Nephron (organoid): ENCODE measurements around the gene ODAD3.

ENCODE experiments used
- H3K27ac Mint-ChIP-seq, 3 experiments: 2 replicates each; pipeline ENCODE4 v1.8.0; 2020; ENCODE audit warnings: mixed read lengths in 3 of 3, mild to moderate bottlenecking in 2 of 3, moderate library complexity in 1 of 3
- H3K27me3 Mint-ChIP-seq: 2 replicates; pipeline ENCODE4 v1.8.0; 2021; ENCODE audit warnings: low read depth, mild to moderate bottlenecking, moderate library complexity, mixed read lengths
- H3K36me3 Mint-ChIP-seq: 2 replicates; pipeline ENCODE4 v1.8.0; 2020; ENCODE audit warnings: low read depth, mixed read lengths
- H3K4me1 Mint-ChIP-seq: 2 replicates; pipeline ENCODE4 v1.8.0; 2020; ENCODE audit warnings: mixed read lengths
- H3K4me3 Mint-ChIP-seq, 3 experiments: 2 replicates each; pipeline ENCODE4 v1.8.0; 2020; ENCODE audit warnings: mild to moderate bottlenecking in 3 of 3, mixed read lengths in 3 of 3, moderate library complexity in 2 of 3
- H3K9me3 Mint-ChIP-seq: 2 replicates; pipeline ENCODE4 v1.8.0; 2020; ENCODE audit warnings: mixed read lengths
- TF ChIP-seq, protein P1 (sequence below), 3 experiments: fragments of 200-600 bp; sonication (generic); IDR thresholded peaks; one replicate each; pipeline ENCODE4 v1.5.0; 2021; ENCODE audit warnings: antibody characterized with exemption in 3 of 3; ENCODE audit not compliant: unreplicated experiment in 3 of 3

The ODAD3 gene

DNA sequence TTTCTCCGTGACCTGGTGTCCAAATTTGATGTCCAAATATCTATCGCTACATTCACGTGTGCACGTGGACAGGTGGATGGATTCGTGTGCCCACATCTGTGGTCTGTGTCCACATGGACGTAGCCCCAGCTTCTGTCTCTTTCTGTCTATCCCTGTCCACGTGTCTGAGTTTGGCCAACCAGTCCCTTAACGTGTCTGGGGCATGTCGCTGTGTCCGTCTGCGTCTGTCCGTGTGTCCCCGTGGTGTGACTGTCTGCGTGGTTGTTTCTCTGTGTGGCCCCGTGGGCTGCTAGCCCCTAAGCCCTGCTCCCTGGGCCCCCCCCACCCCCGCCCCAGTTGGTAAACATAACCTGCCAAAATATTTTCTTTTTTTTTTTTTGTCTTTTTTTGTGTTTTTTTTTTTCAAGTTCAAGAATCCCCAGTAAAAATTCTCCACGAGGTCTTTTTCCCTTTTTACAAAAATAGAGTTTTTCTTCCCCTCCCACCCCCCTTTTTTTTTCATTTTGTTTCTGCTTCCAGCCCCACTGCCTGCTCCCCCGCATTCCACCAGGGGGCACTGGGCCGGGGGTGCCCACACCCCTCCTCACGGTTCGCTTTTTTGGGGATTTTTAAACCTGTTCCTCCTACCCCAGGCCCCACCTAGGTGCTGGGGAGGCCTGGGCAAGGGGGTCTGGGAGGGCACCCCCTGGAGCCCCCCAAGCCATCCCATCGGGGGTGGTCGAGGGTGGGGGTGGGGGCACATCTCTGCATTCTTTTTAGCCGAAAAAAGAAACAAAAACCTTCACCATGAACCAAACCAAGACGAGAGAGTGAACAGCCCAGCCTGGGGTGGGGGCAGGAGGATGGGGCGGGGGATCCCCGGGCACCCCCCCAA, 18.8 kb upstream of the ODAD3 start:
- TF ChIP-seq, protein P1, sequence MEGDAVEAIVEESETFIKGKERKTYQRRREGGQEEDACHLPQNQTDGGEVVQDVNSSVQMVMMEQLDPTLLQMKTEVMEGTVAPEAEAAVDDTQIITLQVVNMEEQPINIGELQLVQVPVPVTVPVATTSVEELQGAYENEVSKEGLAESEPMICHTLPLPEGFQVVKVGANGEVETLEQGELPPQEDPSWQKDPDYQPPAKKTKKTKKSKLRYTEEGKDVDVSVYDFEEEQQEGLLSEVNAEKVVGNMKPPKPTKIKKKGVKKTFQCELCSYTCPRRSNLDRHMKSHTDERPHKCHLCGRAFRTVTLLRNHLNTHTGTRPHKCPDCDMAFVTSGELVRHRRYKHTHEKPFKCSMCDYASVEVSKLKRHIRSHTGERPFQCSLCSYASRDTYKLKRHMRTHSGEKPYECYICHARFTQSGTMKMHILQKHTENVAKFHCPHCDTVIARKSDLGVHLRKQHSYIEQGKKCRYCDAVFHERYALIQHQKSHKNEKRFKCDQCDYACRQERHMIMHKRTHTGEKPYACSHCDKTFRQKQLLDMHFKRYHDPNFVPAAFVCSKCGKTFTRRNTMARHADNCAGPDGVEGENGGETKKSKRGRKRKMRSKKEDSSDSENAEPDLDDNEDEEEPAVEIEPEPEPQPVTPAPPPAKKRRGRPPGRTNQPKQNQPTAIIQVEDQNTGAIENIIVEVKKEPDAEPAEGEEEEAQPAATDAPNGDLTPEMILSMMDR (IDR thresholded peaks at IDR 0.05; ENCODE audit: unreplicated experiment in 3 of 3), result peak; percentile 14 to 28 (median 20)
- H3K4me1 Mint-ChIP-seq, result peaks cover 9% of the 10 kb centered on the region
- peak overlapping the region in 1 of 3 experiments; percentile 69 for H3K27ac Mint-ChIP-seq
- H3K36me3 Mint-ChIP-seq, result no peaks in the 10 kb centered on the region
- H3K27me3 Mint-ChIP-seq, result peaks cover 4% of the 10 kb centered on the region
- H3K9me3 Mint-ChIP-seq, result no peaks in the 10 kb centered on the region
- H3K4me3 Mint-ChIP-seq, result peak overlapping the region in 1 of 3 experiments; percentile 51

DNA sequence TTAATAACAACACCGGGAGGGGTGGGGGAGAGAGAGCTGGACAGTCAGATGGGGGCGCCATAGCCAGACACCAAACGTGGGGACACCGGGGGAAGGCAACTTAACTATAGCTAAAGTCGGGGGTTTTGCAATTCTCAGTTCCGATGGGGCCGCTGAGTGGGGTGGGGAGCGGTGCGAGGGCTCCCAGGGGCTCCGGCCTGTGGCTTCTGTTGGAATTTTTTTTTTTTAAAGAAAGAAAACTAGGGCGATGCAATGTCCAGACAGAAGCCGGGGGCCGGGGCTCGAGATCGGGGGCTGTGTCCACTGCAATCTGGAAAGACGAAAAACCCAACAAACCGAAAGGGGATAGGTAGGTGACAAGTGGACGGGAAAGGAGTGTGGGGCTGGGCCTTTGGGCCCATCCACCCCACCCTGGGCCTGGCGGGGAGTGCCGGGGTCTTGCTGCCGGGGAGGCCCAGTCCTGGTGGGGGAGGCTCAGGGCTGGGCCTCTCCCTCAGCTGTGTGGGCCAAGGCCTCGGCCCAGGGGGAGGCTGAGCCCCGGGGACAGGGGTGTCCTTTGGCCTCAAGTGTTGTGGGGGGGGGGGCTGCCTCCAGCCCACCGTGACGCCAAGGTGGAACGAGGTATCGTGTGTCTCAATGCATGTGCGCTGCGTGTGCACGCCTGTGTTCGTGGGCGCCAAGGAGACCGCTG, 17.8 kb upstream of the ODAD3 start:
- Mint-ChIP-seq H3K27ac (peak overlapping the region; percentile 46 to 80 (median 53)), H3K27me3 (no peaks in the 10 kb centered on the region), H3K36me3 (no peaks in the 10 kb centered on the region), H3K4me3 (peak overlapping the region; percentile 14 to 64 (median 30)), H3K9me3 (no peaks in the 10 kb centered on the region), H3K4me1 (peaks cover 9% of the 10 kb centered on the region)
- TF ChIP-seq, protein P1 (IDR thresholded peaks at IDR 0.05; ENCODE audit: unreplicated experiment in 3 of 3), result no peak

DNA sequence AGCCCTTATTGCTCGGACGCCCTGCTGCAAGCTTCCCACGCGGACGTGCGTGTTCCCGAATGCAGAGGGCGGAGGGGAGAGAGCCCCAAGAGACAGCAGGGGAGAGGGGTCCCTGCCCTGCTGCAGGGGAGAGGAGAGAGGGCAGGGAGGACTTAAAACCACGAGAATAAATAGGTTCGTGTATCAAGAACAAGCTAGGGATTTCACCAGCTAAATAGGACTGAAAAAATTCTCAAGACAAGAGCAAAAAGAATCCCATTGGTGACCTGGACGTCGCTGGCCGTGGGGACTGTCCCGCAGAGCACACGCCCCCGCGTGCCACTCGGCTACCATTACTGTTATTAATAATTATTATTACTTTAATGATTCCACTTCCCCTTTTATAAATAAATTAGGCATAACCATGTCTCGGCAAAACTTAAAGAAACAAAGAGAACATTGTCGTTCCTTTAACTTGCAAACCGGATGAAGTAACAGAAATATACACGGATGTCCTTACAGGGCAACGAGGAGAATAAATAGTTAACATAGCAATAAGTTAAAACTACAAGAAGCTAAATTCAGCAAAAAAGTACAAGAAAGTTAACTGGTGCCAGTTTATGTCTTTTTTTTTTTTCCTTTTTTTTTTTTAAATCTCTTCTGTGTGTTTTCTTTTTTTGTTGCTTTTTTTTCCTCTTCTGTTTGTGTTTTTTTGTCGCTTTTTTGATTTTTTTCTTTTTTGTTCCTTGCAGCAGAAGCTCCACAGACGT, 17.1 kb upstream of the ODAD3 start:
- Mint-ChIP-seq H3K27ac (peak overlapping the region; percentile 46 to 80 (median 53)), H3K4me3 (peak overlapping the region; percentile 30 to 64 (median 51)), H3K9me3 (no peaks in the 10 kb centered on the region), H3K4me1 (peaks cover 9% of the 10 kb centered on the region), H3K36me3 (no peaks in the 10 kb centered on the region), H3K27me3 (no peaks in the 10 kb centered on the region)
- TF ChIP-seq, protein P1 (IDR thresholded peaks at IDR 0.05; ENCODE audit: unreplicated experiment in 3 of 3), result no peak

DNA sequence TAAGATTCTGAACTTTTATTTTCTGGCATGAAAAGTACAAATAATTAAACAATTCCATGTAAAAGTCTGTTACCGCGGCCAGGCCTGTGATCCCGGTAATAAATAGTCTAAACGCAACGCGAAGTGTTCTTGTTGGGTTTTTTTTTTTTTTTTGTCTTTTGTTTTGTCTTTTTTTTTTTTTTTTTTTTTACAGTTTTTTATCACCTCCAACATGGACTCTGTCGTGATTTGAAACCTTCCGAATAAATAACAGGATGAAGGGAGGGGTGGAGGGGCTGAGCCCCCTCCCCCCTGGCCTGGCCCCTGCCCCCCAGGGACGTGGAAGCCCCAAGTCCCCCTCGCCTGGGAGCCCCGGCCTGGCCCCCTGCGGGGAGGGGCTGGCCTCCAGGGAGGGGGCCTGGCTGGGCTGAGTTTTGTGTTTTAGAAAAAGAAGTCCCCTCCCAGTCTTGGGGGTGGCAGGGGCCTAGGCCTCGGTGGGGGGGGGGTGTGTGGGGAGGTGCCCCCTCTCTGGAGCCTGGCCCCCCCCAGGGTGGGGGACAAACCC, 16.5 kb upstream of the ODAD3 start:
- no peaks in the 10 kb centered on the region for H3K27me3 Mint-ChIP-seq

More for the DNA sequence above, 16.5 kb upstream of the ODAD3 start:
- no peaks in the 10 kb centered on the region for H3K9me3 Mint-ChIP-seq
- no peak overlapping the region for H3K27ac Mint-ChIP-seq
- H3K4me3 Mint-ChIP-seq, result no peak overlapping the region
- peaks cover 9% of the 10 kb centered on the region for H3K4me1 Mint-ChIP-seq
- TF ChIP-seq, protein P1 (IDR thresholded peaks at IDR 0.05; ENCODE audit: unreplicated experiment in 3 of 3), result no peak
- peaks cover 4% of the 10 kb centered on the region for H3K36me3 Mint-ChIP-seq
